ENCODE data around the gene PYROXD2.
"Not testable (repeated sequence)": the region's sequence is repeated elsewhere in the genome, so short reads cannot be mapped to it uniquely, and the experiment has no call there.

Gene PYROXD2

GRCh38 chr10:98349508-98349922 is 65.5 kb downstream of the PYROXD2 start:
- Histone ChIP-seq H3K27ac (no peak overlapping the region), H3K9me3 (peaks cover 0 to 10% (median 0%) of the 10 kb centered on the region in 3 donors)

GRCh38 chr10:98346847-98347246 is 68.1 kb downstream of the PYROXD2 start:
- intact Hi-C loops (cut with DNase I; ENCODE audit: low total_unique reads): no loop called here
- no peaks in the 10 kb centered on the region for H3K27me3 ChIP-seq
- no peak for TF ChIP-seq CTCF (IDR thresholded peaks at IDR 0.05)

More at GRCh38 chr10:98349508-98349922, 65.5 kb downstream of the PYROXD2 start:
- DNase-seq: peak; percentile 43 to 76
- Histone ChIP-seq H3K4me1 (peaks cover 0 to 12% (median 11%) of the 10 kb centered on the region in 4 donors), H3K27me3 (peaks cover 0 to 9% of the 10 kb centered on the region in 2 donors), H3K4me3 (no peak overlapping the region), H3K36me3 (no peaks in the 10 kb centered on the region)
- intact Hi-C loops (cut with DNase I; ENCODE audit: low total_unique reads): no loop called here
- no peak for TF ChIP-seq CTCF (IDR thresholded peaks at IDR 0.05)

GRCh38 chr10:98344589-98345038 is 70.4 kb downstream of the PYROXD2 start:
- H3K27ac ChIP-seq: no peak overlapping the region
- intact Hi-C loops (cut with DNase I; ENCODE audit: low total_unique reads): no loop called here
- peak; percentile 92 to 93 for DNase-seq

More at GRCh38 chr10:98346847-98347246, 68.1 kb downstream of the PYROXD2 start:
- Histone ChIP-seq H3K4me3 (no peak overlapping the region), H3K4me1 (peaks cover 0 to 12% (median 11%) of the 10 kb centered on the region in 4 donors), H3K27ac (no peak overlapping the region), H3K9me3 (peaks cover 0 to 10% (median 0%) of the 10 kb centered on the region in 3 donors), H3K36me3 (no peaks in the 10 kb centered on the region)
- DNase-seq: no peak

GRCh38 chr10:98341701-98342100 is 73.3 kb downstream of the PYROXD2 start:
- H3K4me3 ChIP-seq; H3K27me3 ChIP-seq; H3K36me3 ChIP-seq; H3K27ac ChIP-seq; intact Hi-C loops (cut with DNase I; ENCODE audit: low total_unique reads); DNase-seq; H3K4me1 ChIP-seq; H3K9me3 ChIP-seq: not testable (repeated sequence)

More at GRCh38 chr10:98344589-98345038, 70.4 kb downstream of the PYROXD2 start:
- no peaks in the 10 kb centered on the region for H3K36me3 ChIP-seq
- peaks cover 0 to 14% (median 7%) of the 10 kb centered on the region in 4 donors for H3K4me1 ChIP-seq
- H3K4me3 ChIP-seq: no peak overlapping the region
- TF ChIP-seq CTCF (IDR thresholded peaks at IDR 0.05): no peak
- H3K27me3 ChIP-seq: no peaks in the 10 kb centered on the region
- peaks cover 0 to 10% (median 0%) of the 10 kb centered on the region in 3 donors for H3K9me3 ChIP-seq

- no peak for DNase-seq
- intact Hi-C loops (cut with DNase I; ENCODE audit: low total_unique reads): no loop called here
- TF ChIP-seq CTCF (IDR thresholded peaks at IDR 0.05): no peak
- no peaks in the 10 kb centered on the region for H3K36me3 ChIP-seq
- no peak overlapping the region for H3K4me3 ChIP-seq
- no peaks in the 10 kb centered on the region for H3K9me3 ChIP-seq
- H3K27ac ChIP-seq: no peak overlapping the region
- H3K4me1 ChIP-seq: peaks cover 0 to 8% (median 0%) of the 10 kb centered on the region in 4 donors
- peaks cover 0 to 9% of the 10 kb centered on the region in 2 donors for H3K27me3 ChIP-seq
Observed at GRCh38 chr10:98340940-98341310, 74.1 kb downstream of the PYROXD2 start.

- no peaks in the 10 kb centered on the region for H3K9me3 ChIP-seq
- intact Hi-C loops (cut with DNase I; ENCODE audit: low total_unique reads): no loop called here
- DNase-seq: no peak
- no peak for TF ChIP-seq CTCF (IDR thresholded peaks at IDR 0.05)
- peaks cover 0 to 9% of the 10 kb centered on the region in 2 donors for H3K27me3 ChIP-seq
- H3K36me3 ChIP-seq: no peaks in the 10 kb centered on the region
- no peak overlapping the region for H3K27ac ChIP-seq
- H3K4me1 ChIP-seq: peaks cover 0 to 8% (median 0%) of the 10 kb centered on the region in 4 donors
- no peak overlapping the region for H3K4me3 ChIP-seq
Observed at GRCh38 chr10:98340261-98340939, 74.6 kb downstream of the PYROXD2 start.

All from tibial artery (tissue), 4 donors.